Upper lobe of left lung (tissue), 6 donors: ENCODE measurements around the gene SLC18A2. TPM values are rescaled to one million over a fixed set of nuclear protein-coding genes. Genes with fewer than 3 reads are reported as not detected.
A peak's percentile ranks its signal among the peaks of the same experiment; 100 is the strongest.

Source experiments
- ATAC-seq, 2 donors: fragments of 200-7000 bp; cut with Tn5 transposase; one replicate each; pipeline ENCODE4 v1.9.1; 2022; ENCODE audit warnings: mild to moderate bottlenecking in 2 of 2, moderate library complexity in 2 of 2; ENCODE audit not compliant: low FRiP score in 2 of 2
- DNase-seq, 2 donors: peaks; one replicate each; pipeline ENCODE4 v3.0.0-alpha.2; 2019 to 2020
- H3K27ac ChIP-seq, 4 donors: fragments of 200-600 bp; sonication (generic); one replicate each; pipeline ENCODE4 v1.5.1; 2016 to 2019
- H3K27me3 ChIP-seq, 4 donors: fragments of 200-600 bp; sonication (generic); one replicate each; pipeline ENCODE4 v1.5.1; 2017 to 2019
- H3K36me3 ChIP-seq, 4 donors: fragments of 200-600 bp; sonication (generic); one replicate each; pipeline ENCODE4 v1.5.1; 2016 to 2019
- H3K4me1 ChIP-seq, 4 donors: fragments of 200-600 bp; sonication (generic); one replicate each; pipeline ENCODE4 v1.5.1; 2018 to 2019
- H3K4me3 ChIP-seq, 4 donors: fragments of 200-600 bp; sonication (generic); one replicate each; pipeline ENCODE4 v1.5.1; 2017 to 2019; ENCODE audit warnings: mild to moderate bottlenecking in 2 of 4, moderate library complexity in 1 of 4
- H3K9me3 ChIP-seq, 4 donors: fragments of 200-600 bp; sonication (generic); one replicate each; pipeline ENCODE4 v1.5.1; 2018 to 2019
- EP300 ChIP-seq, 4 donors: sonication (generic); formaldehyde crosslinking; IDR thresholded peaks; one replicate each; pipeline ENCODE4 v1.5.1; 2017; ENCODE audit warnings: antibody characterized with exemption in 4 of 4, control low read depth in 2 of 4
- POLR2A ChIP-seq, 4 donors: fragments of 450-650 bp; IDR thresholded peaks; one replicate each; pipeline ENCODE4 v1.5.1; 2016 to 2017; ENCODE audit warnings: antibody characterized with exemption in 4 of 4, mild to moderate bottlenecking in 2 of 4
- POLR2AphosphoS5 ChIP-seq, 2 donors: sonication (generic); formaldehyde crosslinking; IDR thresholded peaks; one replicate each; pipeline ENCODE4 v1.5.1; 2017; ENCODE audit warnings: antibody characterized with exemption in 2 of 2
- WGBS, 2 donors: methylation state at CpG; one replicate each; pipeline ENCODE4 v1.1.5; 2017 to 2018; 5-methylcytosine and 5-hydroxymethylcytosine counted together
- total RNA-seq, 6 donors: library from RNA; depleted of rRNA in 4 of 6; stranded (reverse); fragments of >200 nt in 4 of 6; gene quantifications; one replicate each; pipeline versions ENCODE4 v1.1.0 to v1.2.1, GENCODE V29; 2016 to 2021
- TF ChIP-seq, protein P1 (sequence below), 6 experiments: fragments of 450-650 bp in 4 of 6; fragments of 200-600 bp in 2 of 6; sonication (generic) in 2 of 6; IDR thresholded peaks; one replicate each; pipeline ENCODE4 v1.5.1; 2016 to 2019; ENCODE audit warnings: antibody characterized with exemption in 6 of 6
- donor health status: DM: no; HTN: no; CAD: no; lungs with moderate emphysema.
- donor health status: DM: no; HTN: yes; CAD: no; lungs with severe emphysema.

SLC18A2 gene
- 1 to 10 TPM in 4 of 6 donors, under 1 TPM in 2; 0.20 to 5.9 (median 2.8) TPM for total RNA-seq

DNA sequence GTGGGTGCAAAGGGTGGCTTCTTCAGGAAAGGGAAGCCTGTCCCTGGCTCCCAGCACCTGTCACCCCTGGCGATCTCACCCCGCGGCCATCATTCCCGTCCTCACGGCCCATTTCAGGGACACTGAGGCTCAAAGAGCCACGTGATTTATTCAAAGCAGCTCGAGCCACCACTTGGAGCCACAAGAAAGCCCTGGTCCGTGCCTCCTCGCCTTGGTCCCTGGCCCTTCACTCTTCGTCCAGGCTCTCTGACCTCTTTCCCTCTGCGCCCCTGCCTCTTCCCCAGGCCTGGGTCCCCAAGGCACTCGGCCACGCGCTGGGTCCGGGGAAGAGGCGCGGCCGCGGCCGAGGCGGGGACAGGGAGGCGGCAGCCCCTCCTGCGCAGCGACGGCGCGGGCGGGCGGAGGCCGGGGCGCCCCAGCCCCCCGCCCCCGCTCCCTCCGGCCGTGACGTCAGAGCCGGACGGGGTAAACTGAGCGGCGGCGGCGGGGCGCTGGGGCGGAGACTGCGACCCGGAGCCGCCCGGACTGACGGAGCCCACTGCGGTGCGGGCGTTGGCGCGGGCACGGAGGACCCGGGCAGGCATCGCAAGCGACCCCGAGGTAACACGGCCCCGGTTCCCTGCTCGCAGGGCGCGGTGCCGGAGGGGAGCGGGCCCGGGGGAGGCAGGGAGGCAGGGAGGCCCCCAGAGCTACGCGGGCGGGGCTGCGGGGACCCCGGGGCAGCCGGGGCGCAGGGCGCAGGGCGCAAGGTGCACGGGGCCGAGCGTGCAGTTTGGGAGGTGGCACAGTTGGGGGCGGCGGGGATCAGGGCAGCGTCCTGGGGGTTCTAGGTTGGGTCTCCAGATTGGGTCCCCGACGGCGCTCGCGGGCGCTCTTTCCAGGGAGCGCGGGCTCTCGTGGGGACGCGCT lies at the start of gene SLC18A2:
Gene SLC18A2, plus strand, starts transcription at position 494 of the 909 bp plus-strand sequence. CDS start 580 bp downstream, outside the sequence.
- no peak within 1 kb of the TSS for H3K27ac ChIP-seq
- H3K27me3 ChIP-seq, result peaks cover 0 to 20% (median 12%) of the 10 kb centered on the region in 4 donors
- TF ChIP-seq POLR2AphosphoS5 (IDR thresholded peaks at IDR 0.05) (no peak), EP300 (IDR thresholded peaks at IDR 0.05) (no peak), POLR2A (IDR thresholded peaks at IDR 0.05) (no peak)
- TF ChIP-seq, protein P1, sequence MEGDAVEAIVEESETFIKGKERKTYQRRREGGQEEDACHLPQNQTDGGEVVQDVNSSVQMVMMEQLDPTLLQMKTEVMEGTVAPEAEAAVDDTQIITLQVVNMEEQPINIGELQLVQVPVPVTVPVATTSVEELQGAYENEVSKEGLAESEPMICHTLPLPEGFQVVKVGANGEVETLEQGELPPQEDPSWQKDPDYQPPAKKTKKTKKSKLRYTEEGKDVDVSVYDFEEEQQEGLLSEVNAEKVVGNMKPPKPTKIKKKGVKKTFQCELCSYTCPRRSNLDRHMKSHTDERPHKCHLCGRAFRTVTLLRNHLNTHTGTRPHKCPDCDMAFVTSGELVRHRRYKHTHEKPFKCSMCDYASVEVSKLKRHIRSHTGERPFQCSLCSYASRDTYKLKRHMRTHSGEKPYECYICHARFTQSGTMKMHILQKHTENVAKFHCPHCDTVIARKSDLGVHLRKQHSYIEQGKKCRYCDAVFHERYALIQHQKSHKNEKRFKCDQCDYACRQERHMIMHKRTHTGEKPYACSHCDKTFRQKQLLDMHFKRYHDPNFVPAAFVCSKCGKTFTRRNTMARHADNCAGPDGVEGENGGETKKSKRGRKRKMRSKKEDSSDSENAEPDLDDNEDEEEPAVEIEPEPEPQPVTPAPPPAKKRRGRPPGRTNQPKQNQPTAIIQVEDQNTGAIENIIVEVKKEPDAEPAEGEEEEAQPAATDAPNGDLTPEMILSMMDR (IDR thresholded peaks at IDR 0.05), result no peak
- H3K4me3 ChIP-seq, result peak within 1 kb of the TSS in 3 of 4 donors; percentile 31 to 39 (median 34)
- WGBS, 2 donors, result 6 to 8% methylated on average over 11 to 20 of the region's 93 CpGs
- DNase-seq (peak in 1 of 2 donors; percentile 84), ATAC-seq (peak in 1 of 2 donors; percentile 10)
- H3K9me3 ChIP-seq, result no peaks in the 10 kb centered on the region
- H3K4me1 ChIP-seq, result peaks cover 10 to 17% (median 12%) of the 10 kb centered on the region in 4 donors
- H3K36me3 ChIP-seq, result no peaks in the 10 kb centered on the region

DNA sequence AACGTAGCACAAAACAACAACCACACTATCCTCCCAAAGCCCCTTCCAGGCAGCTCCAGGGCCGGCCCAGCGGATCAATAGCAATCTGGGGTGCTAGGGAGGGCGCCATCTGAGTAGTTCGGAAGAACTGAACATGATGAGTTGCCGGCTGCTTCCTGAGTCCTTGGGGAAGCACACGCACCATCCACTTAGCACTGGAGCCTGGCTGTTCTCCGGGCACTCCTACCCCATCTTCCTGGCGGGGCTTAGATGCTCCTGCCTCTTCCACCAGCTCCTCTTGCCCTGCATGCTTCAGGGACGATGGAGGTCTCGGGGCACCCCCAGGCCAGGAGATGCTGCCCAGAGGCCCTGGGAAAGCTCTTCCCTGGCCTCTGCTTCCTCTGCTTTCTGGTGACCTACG lies 43.7 kb upstream of the SLC18A2 start, which contains the start of gene KCNK18:
Gene KCNK18, plus strand, starts transcription at position 301 of the 400 bp plus-strand sequence. Its CDS starts 0 bp downstream, at position 301.
- H3K4me3 ChIP-seq, result no peak within 1 kb of the TSS
- H3K27me3 ChIP-seq, result no peaks in the 10 kb centered on the region
- TF ChIP-seq POLR2A (IDR thresholded peaks at IDR 0.05) (no peak), EP300 (IDR thresholded peaks at IDR 0.05) (no peak), POLR2AphosphoS5 (IDR thresholded peaks at IDR 0.05) (no peak)
- TF ChIP-seq, protein P1 (IDR thresholded peaks at IDR 0.05), result no peak
- H3K9me3 ChIP-seq, result no peaks in the 10 kb centered on the region
- ATAC-seq, result no peak
- DNase-seq, result no peak
- no peak within 1 kb of the TSS for H3K27ac ChIP-seq
- 83 to 86% methylated on average over 5 to 12 of the region's 12 CpGs for WGBS, 2 donors
- H3K36me3 ChIP-seq, result no peaks in the 10 kb centered on the region
- no peaks in the 10 kb centered on the region for H3K4me1 ChIP-seq

DNA sequence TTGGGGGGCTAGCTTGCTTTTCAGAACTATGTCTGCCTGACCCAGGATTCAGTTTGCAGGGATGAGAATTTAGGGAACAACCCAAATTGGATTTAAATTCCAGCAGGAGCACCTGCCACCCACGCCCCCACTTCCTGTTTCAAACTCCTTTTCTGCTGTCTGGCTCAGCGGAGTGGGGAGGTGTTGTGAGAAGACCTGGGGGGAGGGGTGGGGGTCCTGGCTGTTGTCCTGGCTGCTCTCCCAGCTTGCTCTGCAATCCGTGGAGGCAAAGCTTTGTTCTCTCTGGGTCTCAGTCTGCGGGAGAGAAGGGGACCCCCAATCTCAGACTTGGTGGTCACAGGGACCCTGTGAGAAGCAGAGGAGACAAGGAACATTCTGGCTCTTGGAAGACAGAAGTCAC lies 42.8 kb upstream of the SLC18A2 start:
- no peak for ATAC-seq
- no peak for DNase-seq
- 38 to 43% methylated on average over 4 of the region's 4 CpGs for WGBS, 2 donors

DNA sequence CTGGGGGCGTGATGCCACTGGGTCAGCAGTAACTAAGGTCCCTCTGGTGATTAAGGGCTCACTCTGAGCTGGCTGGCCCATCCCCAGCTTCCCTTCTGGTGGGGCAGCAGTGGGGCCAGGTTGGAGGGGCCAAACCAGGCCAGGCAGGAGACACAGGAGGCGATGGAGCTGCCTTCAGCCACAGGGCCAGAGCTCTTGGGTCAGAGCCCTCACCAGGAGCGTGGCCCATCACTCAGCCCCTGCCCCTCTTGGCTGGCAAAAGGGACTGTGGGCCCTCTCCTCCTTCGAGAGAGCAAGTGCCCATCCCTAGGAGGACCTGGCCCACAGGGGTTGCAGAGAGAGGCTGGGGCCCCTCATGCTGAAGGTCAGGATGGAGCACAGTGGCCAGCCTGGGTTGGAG lies 39.1 kb upstream of the SLC18A2 start:
- Histone ChIP-seq H3K9me3 (no peaks in the 10 kb centered on the region), H3K36me3 (no peaks in the 10 kb centered on the region), H3K4me3 (no peak overlapping the region), H3K27ac (no peak overlapping the region), H3K27me3 (no peaks in the 10 kb centered on the region), H3K4me1 (no peaks in the 10 kb centered on the region)
- TF ChIP-seq EP300 (IDR thresholded peaks at IDR 0.05), result no peak
- TF ChIP-seq POLR2AphosphoS5 (IDR thresholded peaks at IDR 0.05), result no peak
- no peak for TF ChIP-seq POLR2A (IDR thresholded peaks at IDR 0.05)
- TF ChIP-seq, protein P1 (IDR thresholded peaks at IDR 0.05), result no peak
- no peak for DNase-seq
- WGBS, 2 donors, result 63 to 73% methylated on average over 2 to 4 of the region's 4 CpGs
- no peak for ATAC-seq

More for the DNA sequence above, 42.8 kb upstream of the SLC18A2 start:
- no peaks in the 10 kb centered on the region for H3K27me3 ChIP-seq
- H3K4me1 ChIP-seq, result no peaks in the 10 kb centered on the region
- H3K27ac ChIP-seq, result no peak overlapping the region
- no peak overlapping the region for H3K4me3 ChIP-seq
- H3K9me3 ChIP-seq, result no peaks in the 10 kb centered on the region
- TF ChIP-seq, protein P1 (IDR thresholded peaks at IDR 0.05), result no peak
- no peak for TF ChIP-seq POLR2A (IDR thresholded peaks at IDR 0.05)
- no peak for TF ChIP-seq EP300 (IDR thresholded peaks at IDR 0.05)
- no peak for TF ChIP-seq POLR2AphosphoS5 (IDR thresholded peaks at IDR 0.05)
- H3K36me3 ChIP-seq, result no peaks in the 10 kb centered on the region
